Embryonic facial prominence (tissue), 1 donor: Measurements from ENCODE around the gene WDR76.
"Not testable (repeated sequence)": the region's sequence is repeated elsewhere in the genome, so short reads cannot be mapped to it uniquely, and the experiment has no call there.

Source experiments
- DNase-seq: peaks from one replicate; pipeline ENCODE4 v3.0.0-alpha.2; 2016; ENCODE audit errors: extremely low spot score

WDR76 gene

GRCh38 chr15:43821505-43821904, 5.3 kb upstream of the WDR76 start:
- no peak for DNase-seq

DNA sequence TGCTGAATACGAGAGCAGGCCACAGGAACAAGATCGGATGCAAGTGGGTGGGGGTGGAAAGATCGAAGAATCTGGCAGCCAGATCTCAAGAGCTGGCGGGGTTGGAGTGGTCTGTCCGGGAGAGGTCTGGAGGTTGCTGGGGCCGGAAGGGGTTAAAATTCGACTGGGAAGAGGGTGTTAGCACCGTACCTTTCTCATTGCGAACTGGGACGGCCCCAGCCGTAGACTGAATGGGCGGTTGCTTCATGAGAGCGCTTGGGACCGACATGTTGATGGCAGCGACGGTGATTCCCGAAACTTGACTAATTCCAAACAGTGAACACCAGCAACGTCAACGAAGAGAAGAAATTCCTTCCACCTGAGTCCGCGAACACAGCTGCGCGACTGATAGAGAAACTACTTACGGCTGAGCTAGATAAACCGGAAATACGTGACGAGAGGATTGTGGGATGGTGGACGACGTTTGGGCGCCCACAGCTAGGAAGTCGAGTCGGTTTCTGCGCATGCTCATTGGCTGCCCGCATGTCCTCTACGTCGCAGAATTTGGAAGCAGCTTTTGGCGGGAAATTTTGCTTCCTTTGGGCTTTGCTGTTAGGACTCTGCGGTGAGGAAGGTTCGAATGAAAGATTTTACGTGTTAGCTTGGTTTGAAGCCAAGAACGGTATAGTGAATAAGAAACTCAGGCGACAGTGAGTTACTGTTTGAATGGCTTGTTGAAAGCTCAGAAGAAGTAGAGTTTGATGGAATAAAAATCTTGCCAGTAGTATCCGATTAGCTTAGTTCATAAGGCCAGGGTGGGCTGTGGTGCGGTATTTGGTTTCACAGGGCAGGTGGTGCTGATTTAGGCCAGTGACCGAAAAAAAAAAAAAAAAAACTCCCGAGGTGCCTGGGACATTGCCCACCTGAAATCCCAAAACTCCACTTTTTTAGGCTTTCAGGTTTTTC, 2.2 kb upstream of the WDR76 start, which contains the start of gene MFAP1:
Gene MFAP1, minus strand, starts transcription at position 389 of the 945 bp plus-strand sequence. Its CDS starts 121 bp downstream, at position 268.
- peak; percentile 95 for DNase-seq

GRCh38 chr15:43825305-43825704, 1.5 kb upstream of the WDR76 start:
- not testable (repeated sequence) for DNase-seq

DNA sequence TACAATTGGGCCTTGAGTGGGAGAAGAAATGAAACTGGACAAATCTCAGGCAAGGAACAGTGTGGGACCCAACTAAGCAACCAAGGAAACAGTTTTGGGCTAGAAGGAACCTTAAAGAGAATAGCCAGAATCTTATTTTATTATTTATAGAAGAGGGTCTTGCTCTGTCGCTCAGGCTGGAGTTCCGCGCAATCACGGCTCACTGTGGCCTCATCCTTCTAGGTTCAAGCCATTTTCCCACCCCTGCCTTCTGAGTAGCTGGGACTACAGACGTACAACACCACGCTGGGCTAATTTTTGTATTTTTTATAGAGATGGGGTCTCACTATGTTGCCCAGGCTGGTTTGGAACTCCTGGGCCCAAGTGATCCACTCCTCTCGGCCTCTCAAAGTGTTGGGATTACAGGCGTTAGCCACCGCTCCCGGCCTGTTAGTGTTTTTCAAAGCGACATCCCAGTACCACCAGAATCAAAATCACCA, 734 bp upstream of the WDR76 start:
- no peak for DNase-seq

GRCh38 chr15:43828061-43828657, 1.4 kb downstream of the WDR76 start:
- no peak for DNase-seq

DNA sequence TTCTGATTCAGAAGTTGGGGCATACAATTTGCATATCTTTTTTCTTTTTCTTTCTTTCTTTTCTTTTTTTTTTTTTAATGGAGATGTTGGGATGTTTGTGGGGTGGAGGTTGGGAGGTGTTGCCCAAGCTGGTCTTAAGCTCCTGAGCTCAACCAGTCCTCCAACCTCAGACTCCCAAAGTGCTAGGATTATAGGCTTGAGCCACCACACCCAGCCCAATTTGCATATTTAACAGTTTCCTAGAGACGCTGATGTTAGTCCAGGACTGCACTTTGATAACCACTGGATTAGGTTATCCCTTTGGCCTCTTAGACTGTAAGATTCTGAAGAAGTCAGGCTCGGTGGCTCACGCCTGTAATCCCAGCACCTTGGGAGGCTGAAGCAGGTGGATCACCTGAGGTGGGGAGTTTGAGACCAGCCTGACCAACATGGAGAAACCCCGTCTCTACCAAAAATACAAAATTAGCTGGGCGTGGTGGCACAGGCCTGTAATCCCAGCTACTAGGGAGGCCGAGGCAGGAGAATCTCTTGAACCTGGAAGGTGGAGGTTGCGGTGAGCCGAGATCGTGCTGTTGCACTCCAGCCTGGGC, 3.2 kb downstream of the WDR76 start:
- DNase-seq = not testable (repeated sequence)

- DNase-seq = not testable (repeated sequence)
Observed at GRCh38 chr15:43830691-43831275, 4.0 kb downstream of the WDR76 start.

DNA sequence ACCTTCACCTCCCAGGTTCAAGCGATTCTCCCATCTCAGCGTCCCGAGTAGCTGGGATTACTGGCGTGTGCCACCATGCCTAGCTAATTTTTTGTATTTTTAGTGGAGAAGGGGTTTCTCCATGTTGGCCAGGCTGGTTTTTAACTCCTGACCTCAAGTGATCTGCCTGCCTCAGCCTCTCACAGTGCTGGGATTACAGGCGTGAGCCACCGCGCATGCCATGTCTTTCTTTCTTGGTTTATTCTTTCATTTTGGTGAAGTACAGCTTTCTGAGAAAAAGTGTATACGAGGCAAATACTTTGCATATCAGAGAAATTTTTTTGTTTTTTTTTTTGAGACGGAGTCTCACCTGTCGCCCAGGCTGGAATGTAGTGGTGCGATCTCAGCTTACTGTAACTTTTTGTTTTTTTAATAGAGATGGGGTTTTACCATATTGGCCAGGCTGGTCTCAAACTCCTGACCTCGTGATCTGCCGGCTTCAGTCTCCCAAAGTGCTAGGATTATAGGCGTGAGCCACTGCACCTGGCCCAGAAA, 4.8 kb downstream of the WDR76 start:
- not testable (repeated sequence) for DNase-seq

DNA sequence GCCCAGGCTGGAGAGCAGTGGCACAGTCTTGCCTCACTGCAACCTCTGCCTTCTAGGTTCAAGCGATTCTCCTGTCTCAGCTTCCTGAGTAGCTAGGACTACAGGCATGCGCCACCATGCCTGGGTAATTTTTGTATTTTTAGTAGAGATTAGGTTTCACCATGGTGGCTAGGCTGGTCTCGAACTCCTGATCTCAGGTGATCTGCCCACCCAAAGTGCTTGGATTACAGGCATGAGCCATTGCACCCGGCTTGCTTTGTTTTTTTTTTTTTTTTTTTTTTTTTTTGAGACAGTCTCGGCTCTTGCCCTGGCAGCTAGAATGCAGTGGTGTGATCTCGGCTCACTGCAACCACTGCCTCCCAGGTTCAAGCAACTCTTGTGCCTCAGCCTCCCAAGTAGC, 5.7 kb downstream of the WDR76 start:
- not testable (repeated sequence) for DNase-seq

GRCh38 chr15:43845421-43845820, 18.6 kb downstream of the WDR76 start:
- no peak for DNase-seq

GRCh38 chr15:43851251-43851650, 24.4 kb downstream of the WDR76 start:
- DNase-seq = no peak

- no peak for DNase-seq
Observed at GRCh38 chr15:43852607-43853006, 25.8 kb downstream of the WDR76 start.

GRCh38 chr15:43854801-43855200, 28.0 kb downstream of the WDR76 start:
- no peak for DNase-seq

GRCh38 chr15:43859546-43859945, 32.7 kb downstream of the WDR76 start:
- DNase-seq = no peak

GRCh38 chr15:43866636-43867035, 39.8 kb downstream of the WDR76 start:
- DNase-seq = not testable (repeated sequence)

DNA sequence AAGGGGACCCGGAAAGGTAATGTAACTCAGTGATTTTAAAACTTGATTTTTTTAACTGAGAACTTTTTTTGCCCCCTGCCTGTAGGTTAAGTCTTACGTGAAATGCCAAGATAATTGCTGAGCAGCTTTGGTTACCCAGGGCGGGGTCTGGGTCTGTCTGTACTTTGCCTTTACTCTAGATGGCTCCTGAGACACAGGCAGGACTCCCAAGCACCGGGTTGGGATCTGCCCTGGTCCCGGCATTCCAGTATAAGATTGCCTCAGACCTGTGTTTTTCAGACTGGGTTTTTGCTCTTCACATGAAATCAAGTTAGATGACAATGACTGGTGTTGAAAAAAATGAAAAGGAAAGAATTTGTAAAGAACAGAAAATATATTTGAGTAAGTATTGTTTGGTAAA, 40.3 kb downstream of the WDR76 start:
- DNase-seq = no peak

- DNase-seq = no peak
Observed at GRCh38 chr15:43868406-43868805, 41.6 kb downstream of the WDR76 start.

DNA sequence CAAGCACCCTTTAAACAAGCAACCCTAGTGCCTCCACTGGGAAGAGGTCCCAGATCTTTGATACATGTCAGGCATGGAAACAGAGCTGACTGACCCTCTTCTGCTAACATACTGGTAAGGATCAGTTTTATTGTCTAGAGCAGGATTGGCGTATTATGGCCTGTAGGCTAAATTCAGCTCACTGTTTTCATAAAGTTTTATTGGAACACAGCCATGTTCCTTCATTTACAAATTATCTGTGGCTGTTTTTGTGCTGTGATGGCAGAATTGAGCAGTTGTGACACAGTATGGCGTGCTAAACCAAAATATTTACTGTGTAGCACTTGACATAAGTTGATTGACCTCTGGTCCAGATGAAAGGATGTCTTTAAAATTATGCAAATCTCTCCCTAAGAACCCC, 45.0 kb downstream of the WDR76 start:
- no peak for DNase-seq

DNA sequence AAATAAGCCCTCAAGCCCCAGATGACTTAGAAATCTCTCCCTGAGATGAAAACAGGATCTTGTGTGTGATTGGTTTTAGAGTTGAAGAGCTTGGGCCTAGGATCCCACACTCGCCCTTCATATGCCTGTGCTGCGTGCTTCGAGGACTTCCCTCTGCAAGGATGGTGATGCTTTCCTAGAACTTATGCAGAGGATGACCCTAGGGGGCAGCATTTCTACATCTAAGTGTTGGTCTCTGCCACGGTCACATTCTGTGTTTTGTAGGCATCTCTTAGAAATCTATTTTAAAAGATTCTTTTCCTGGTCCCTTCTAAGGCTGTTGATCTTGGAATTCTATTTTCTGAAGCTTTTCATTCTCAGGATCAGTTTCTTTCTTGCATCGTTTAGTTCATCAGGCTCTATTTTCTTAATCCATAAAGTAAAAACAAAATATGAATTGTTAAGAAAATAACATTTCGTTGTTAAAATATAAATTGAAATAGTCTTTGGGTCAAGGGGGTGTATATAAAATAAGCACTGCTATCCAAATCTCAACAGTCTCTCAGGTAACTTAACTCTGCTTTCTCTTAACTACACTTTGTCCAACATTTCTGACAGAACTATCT, 45.7 kb downstream of the WDR76 start:
- peak; percentile 45 for DNase-seq

DNA sequence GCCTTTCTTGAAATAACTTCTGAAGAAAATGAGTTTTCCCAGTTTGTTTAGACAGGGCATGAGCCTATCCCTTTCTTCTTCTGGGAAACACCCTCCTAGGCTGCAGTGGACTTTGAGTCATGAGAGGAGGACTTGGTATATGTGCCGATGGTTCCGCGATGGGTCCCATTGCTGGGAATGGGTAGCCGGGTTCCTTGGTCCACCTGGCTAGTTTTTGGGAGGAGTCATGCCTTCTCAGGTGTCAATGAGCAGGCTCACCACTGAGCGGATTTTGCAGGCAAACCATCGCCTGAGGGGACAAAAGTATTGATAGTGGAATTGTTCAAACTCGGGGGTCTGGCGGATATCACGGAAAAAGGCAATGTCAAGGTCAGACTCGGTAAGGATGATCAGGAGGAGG, 46.8 kb downstream of the WDR76 start:
- no peak for DNase-seq

- DNase-seq = no peak
Observed at GRCh38 chr15:43876872-43877271, 50.1 kb downstream of the WDR76 start.
